Fibroblast of peridontal ligament (primary cell): ENCODE data around the gene MAP7D2.

ENCODE experiments used
- DNase-seq: peaks from one replicate; pipeline ENCODE4 v3.0.0-alpha.2; 2010; ENCODE audit errors: extremely low read depth

MAP7D2 gene

DNA sequence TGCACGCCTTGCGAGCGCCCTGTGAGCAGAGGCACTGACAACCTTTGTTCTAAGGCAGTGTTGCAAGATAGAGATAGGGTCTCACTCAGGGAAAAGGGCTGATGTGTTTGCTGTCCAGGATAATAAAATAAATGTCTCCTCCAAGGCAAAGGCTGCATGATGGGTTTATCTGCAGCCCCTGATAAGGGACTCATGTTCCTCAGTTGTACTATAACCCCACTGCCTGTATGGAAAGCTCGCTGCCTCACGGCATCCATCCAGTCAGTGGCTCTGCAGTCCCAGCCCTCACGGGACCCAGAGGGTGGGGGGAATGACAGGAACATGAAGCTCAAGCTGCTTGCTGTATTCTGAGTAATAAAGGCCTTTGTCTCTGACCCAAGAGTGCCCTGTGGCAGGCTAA is 148.4 kb downstream of the MAP7D2 start:
- DNase-seq: no peak

GRCh38 chrX:19966056-19966455 is 150.7 kb downstream of the MAP7D2 start:
- DNase-seq: no peak

DNA sequence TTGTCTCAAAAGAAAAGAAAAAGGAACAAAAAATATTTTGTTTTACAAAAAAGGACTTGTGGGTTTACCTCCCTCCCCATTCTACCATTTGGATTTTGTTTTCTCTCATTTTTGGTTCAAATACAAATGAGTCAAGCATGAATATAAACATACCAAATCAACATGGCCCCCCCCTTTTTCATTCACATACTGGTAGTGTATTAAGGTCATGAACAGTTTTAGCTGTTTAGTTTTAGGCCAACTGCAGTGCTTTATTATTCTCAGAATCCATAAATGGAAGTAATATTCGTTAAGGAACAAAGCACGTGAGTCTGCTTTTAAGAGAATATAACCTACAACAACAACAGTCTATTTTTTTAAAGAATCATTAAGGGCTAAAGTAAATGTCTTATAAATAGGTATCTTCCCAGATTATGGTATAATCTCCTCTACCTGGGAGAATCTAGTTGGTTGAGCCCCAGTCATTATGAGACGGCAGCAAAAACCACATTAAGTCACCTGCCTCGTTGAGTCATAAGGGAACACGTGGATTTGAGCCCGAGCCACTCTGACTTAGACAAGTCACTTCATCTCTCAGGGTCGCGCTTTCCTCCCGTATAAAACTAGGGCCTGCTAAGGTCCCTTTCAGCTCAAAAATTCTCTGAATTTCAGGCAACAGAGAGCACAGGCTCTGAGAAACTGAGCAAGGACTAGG is 152.5 kb downstream of the MAP7D2 start:
- DNase-seq: no peak

GRCh38 chrX:19960913-19961312 is 155.8 kb downstream of the MAP7D2 start:
- no peak for DNase-seq

GRCh38 chrX:19958552-19959486 is 157.9 kb downstream of the MAP7D2 start:
- DNase-seq: no peak

DNA sequence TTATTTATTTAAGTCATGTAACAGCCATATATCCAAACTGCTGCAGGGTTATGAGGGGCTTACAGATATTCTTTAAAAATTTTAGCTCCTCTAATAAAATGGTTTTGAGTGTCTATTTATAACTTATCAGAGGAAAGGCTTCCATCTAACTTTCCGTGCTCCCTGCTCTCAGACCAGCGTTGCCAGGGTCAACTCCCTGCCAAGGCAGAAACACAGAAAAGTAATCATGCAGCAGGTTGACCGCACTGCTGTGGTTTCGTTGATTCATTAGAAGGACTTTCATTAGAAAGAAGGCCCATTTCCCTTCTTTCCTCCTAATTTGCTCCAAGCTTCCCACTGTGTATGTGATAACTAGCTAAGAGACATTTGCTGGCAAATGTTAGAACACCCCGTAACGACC is 159.8 kb downstream of the MAP7D2 start:
- no peak for DNase-seq
